Naive thymus-derived CD8-positive, alpha-beta T cell (primary cell): ENCODE data around the gene RAB5A. TPM values are rescaled to one million over a fixed set of nuclear protein-coding genes. Genes with fewer than 3 reads are reported as not detected.

ENCODE experiments used
- ATAC-seq, 2 donors: fragments of 150-1000 bp; cut with Tn5 transposase in 1 of 2; sonication (Bioruptor Pico), chemical (Tn5 transposase) in 1 of 2; 1 replicate in 1 of 2; 2 replicates in 1 of 2; pipeline ENCODE4 v1.10.0; 2021; ENCODE audit warnings: mild to moderate bottlenecking in 2 of 2, moderate library complexity in 2 of 2
- POLR2A ChIA-PET: fragments of 350-600 bp; sonication (Branson Sonifier 250); formaldehyde crosslinking; loops from one replicate; lab custom pipeline; 2021; ENCODE audit warnings: antibody characterized with exemption; lab: Charles Lee
- DNase-seq, 10 donors: peaks; one replicate each; pipeline versions ENCODE4 v3.0.0 to v3.0.0-alpha.2; 2020 to 2022
- H3K27ac Mint-ChIP-seq, 10 donors: one replicate each; pipeline ENCODE4 v1.8.0; 2020 to 2022; ENCODE audit warnings: mild to moderate bottlenecking in 10 of 10, mixed read lengths in 10 of 10, moderate library complexity in 4 of 10, inconsistent platforms in 1 of 10
- H3K27me3 Mint-ChIP-seq, 5 donors: one replicate each; pipeline ENCODE4 v1.8.0; 2021 to 2022; ENCODE audit warnings: mixed read lengths in 5 of 5
- H3K36me3 Mint-ChIP-seq, 3 donors: one replicate each; pipeline ENCODE4 v1.8.0; 2020 to 2022; ENCODE audit warnings: mixed read lengths in 3 of 3, mild to moderate bottlenecking in 2 of 3, inconsistent platforms in 1 of 3
- H3K4me1 Mint-ChIP-seq, 4 donors: one replicate each; pipeline ENCODE4 v1.8.0; 2021 to 2022; ENCODE audit warnings: mixed read lengths in 4 of 4
- H3K4me3 Mint-ChIP-seq, 10 donors: one replicate each; pipeline ENCODE4 v1.8.0; 2020 to 2022; ENCODE audit warnings: mild to moderate bottlenecking in 10 of 10, mixed read lengths in 10 of 10, moderate library complexity in 6 of 10, inconsistent platforms in 1 of 10
- H3K9me3 Mint-ChIP-seq, 9 donors: one replicate each; pipeline ENCODE4 v1.8.0; 2020 to 2022; ENCODE audit warnings: mixed read lengths in 9 of 9, mild to moderate bottlenecking in 3 of 9, inconsistent platforms in 1 of 9, moderate library complexity in 1 of 9
- polyA plus RNA-seq, 3 donors: library from polyadenylated mRNA; unstranded; fragments of 300-500 nt; fragmentation: Illumina TruSeq; gene quantifications; one replicate each; pipeline ENCODE4 v1.2.3, GENCODE V29; 2021
- total RNA-seq, 8 experiments: library from RNA in 2 of 8; stranded (reverse) in 2 of 8; gene quantifications; one replicate each; pipeline ENCODE4 v1.2.3 and lab custom pipeline; 2021 to 2026

The RAB5A gene
- total and polyA plus RNA-seq, 5 experiments from 2014 or later = 23.9 to 79.4 (median 31.2) TPM

DNA sequence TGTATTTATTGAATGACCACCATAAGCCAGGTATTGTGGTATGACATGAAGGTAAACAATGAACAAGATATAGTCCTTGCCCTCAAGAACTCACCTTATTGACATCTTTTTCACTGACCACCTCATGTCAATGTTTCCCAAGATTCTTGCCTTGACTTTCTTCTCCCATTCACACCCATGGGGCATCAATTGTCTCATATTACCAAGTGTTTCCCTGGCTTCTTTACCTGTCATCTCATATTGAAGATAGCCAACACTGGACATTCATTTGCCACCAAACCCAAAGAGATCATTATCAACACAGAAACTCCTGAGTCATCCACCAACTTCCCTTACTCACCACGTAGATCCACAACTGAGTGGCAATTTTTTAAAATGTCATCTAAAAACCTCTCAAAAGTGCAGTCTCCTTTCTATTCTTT lies 15.1 kb upstream of the RAB5A start:
- ATAC-seq = no peak
- POLR2A ChIA-PET = no interaction called here
- H3K27ac Mint-ChIP-seq = peak overlapping the region in 1 of 10 donors; percentile 1

DNA sequence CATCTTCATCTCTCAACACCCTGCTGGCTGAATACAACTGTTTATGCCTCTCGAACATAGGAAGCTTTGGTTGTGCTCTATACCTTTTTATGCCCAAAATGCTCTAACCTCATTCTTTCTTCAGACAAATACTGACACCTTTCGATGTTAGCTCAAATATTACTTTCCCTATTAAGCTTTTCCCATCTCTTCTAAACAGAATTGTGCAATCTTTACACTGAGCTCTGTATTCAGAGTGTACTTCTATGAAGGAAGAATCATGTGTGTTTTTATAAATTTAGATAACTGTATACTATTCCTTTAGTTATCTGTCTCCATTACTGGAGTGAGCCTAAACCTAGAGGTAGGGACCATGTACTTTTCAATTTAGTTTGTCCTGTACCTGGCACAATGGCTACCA lies 14.5 kb upstream of the RAB5A start:
- H3K27me3 Mint-ChIP-seq = peaks cover 8 to 27% (median 14%) of the 10 kb centered on the region in 5 donors
- POLR2A ChIA-PET = no interaction called here
- H3K27ac Mint-ChIP-seq = no peak overlapping the region
- H3K9me3 Mint-ChIP-seq = no peaks in the 10 kb centered on the region
- DNase-seq (no peak), ATAC-seq (no peak)
- peaks cover 0 to 10% (median 5%) of the 10 kb centered on the region in 4 donors for H3K4me1 Mint-ChIP-seq
- H3K36me3 Mint-ChIP-seq = no peaks in the 10 kb centered on the region
- H3K4me3 Mint-ChIP-seq = no peak overlapping the region

More for the DNA sequence above, 15.1 kb upstream of the RAB5A start:
- peaks cover 0 to 10% (median 6%) of the 10 kb centered on the region in 4 donors for H3K4me1 Mint-ChIP-seq
- no peak overlapping the region for H3K4me3 Mint-ChIP-seq
- DNase-seq = no peak
- H3K36me3 Mint-ChIP-seq = no peaks in the 10 kb centered on the region
- peaks cover 13 to 28% (median 14%) of the 10 kb centered on the region in 5 donors for H3K27me3 Mint-ChIP-seq
- H3K9me3 Mint-ChIP-seq = peaks cover 0 to 2% (median 0%) of the 10 kb centered on the region in 9 donors

DNA sequence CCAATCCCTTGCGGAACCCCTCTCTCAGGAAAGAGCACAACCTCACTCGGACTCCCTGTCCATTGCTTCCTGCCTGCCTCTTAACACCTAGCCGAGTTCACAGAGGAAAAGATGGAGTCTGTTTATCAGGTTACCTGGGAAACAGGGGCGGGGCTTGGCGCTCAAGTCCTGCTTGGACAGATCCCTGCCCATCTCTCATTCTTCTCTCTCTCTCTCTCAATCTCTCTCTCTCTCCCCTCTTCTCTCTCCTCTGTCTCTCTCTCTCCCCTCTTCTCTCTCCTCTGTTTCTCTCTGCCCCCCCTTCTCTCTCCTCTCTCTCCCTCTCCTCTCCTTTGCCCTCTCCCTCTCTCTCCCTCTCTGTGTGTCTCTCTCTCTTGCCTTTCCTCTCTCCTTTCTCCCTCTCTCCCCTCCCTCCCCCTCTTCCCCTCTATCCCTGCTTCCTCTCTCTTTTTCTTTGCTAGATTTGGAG lies 12.8 kb upstream of the RAB5A start, which contains the start of gene EFHB:
TSS of gene EFHB (minus strand) at position 120 of the 469 bp plus-strand sequence. CDS start 199 bp downstream, outside the sequence.
- POLR2A ChIA-PET = no interaction called here
- ATAC-seq = no peak
- Mint-ChIP-seq H3K27ac (peak within 1 kb of the TSS in 1 of 10 donors; percentile 6), H3K4me3 (no peak within 1 kb of the TSS), H3K27me3 (peaks cover 8 to 33% (median 15%) of the 10 kb centered on the region in 5 donors), H3K36me3 (no peaks in the 10 kb centered on the region), H3K9me3 (no peaks in the 10 kb centered on the region), H3K4me1 (peaks cover 0 to 10% (median 5%) of the 10 kb centered on the region in 4 donors)
- DNase-seq = no peak

DNA sequence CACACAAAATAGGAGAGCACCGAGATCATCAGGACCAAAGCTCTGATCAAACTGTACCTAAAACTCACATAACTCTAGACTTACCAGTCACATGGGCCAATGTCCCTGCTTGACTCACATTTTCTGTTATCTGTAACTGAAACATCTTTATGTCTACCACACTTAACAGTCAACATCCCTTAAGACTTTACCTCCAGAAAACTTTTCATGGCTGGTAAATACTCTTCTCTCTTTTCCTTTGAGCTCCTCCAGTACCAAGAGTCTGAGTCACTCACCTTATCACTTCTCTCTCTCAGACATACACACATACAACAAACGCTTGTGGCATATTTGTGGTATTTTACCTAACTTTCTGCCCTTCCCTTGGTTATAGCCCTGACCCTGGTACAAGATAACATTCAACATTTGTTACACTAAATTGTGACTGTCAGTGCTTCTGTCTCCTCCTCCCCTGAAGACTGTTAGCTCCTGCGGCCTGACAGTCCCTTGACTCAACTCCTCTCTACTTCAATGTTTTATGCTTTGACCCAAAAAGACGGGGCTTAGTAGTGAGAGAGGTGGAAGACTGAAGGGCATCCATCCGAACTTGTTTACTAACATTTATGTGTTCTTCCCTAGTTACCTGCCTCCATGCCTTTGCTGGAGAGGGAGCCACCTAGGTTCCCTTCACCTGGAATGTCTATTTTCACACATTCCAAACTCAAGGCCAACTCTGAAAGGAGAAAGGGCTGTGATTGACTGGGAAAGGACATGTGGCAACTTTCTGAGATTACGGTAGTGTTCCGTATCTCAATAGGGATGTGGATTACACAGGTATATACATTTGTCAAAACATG lies 9.2 kb upstream of the RAB5A start:
- POLR2A ChIA-PET = no interaction called here
- DNase-seq (no peak), ATAC-seq (no peak)
- H3K4me3 Mint-ChIP-seq = no peak overlapping the region
- no peaks in the 10 kb centered on the region for H3K9me3 Mint-ChIP-seq
- peaks cover 0 to 8% (median 2%) of the 10 kb centered on the region in 4 donors for H3K4me1 Mint-ChIP-seq
- no peaks in the 10 kb centered on the region for H3K36me3 Mint-ChIP-seq
- peaks cover 2 to 36% (median 16%) of the 10 kb centered on the region in 5 donors for H3K27me3 Mint-ChIP-seq
- H3K27ac Mint-ChIP-seq = peak overlapping the region in 1 of 10 donors; percentile 12

DNA sequence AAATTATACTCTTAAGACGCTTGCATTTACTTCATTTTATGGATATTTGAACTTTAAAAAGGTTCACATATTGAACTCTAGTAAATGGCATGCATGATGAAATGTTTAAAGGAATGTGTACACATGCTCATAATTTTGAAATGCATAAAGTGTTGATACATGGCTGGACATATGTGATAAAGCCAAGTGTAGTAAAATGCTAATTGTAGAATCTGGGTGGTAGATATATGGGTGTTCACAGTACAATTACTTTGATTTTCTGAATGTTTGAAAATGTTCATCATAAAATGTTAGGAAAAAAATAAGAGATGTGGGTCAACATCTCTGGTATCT lies 8.6 kb upstream of the RAB5A start:
- Mint-ChIP-seq H3K27ac (no peak overlapping the region), H3K9me3 (no peaks in the 10 kb centered on the region), H3K4me3 (no peak overlapping the region), H3K36me3 (no peaks in the 10 kb centered on the region), H3K27me3 (peaks cover 2 to 31% (median 14%) of the 10 kb centered on the region in 5 donors), H3K4me1 (peaks cover 0 to 8% (median 2%) of the 10 kb centered on the region in 4 donors)
- no peak for DNase-seq
- POLR2A ChIA-PET = no interaction called here
- no peak for ATAC-seq

DNA sequence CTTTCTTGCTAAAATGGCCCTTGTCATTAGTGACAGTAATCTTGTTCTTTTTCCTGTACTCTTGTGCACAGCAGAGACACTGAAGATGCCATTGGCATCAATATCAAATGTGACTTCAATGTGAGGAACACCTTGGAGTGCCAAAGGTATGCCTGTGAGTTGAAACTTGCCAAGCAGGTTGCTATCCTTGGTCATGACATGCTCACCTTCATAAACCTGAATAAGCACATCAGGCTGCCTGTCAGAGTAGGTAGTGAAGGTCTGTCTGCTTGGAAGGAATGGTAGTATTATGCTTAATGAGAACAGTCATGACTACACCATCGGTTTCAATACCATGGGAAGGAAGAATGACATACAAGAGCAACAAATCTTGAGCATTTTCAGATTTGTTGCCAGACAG lies 6.3 kb upstream of the RAB5A start:
- ATAC-seq = no peak
- Mint-ChIP-seq H3K36me3 (no peaks in the 10 kb centered on the region), H3K27me3 (peaks cover 0 to 20% (median 5%) of the 10 kb centered on the region in 5 donors), H3K27ac (no peak overlapping the region), H3K4me3 (no peak overlapping the region), H3K9me3 (no peaks in the 10 kb centered on the region), H3K4me1 (peaks cover 0 to 7% (median 2%) of the 10 kb centered on the region in 4 donors)
- DNase-seq = no peak
- POLR2A ChIA-PET = no interaction called here

DNA sequence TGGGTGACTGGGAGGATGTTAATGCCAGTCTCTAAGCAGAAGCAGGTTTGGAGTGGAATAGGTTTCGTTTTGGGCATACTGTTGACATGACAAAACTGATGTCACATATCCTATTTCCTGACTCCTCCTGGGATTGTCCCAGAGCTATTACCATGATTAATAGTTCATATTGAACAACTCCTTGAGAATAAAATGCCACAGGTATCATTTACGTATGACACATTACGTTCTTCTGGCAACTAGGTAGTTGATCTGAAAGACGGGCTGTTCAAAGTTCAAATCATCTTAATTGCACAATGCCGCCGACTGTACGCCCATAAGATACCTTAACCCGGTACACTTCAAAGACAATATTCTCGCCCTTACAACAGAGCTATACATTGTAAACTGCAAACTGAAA lies 1.4 kb upstream of the RAB5A start:
- DNase-seq (no peak), ATAC-seq (no peak)
- Mint-ChIP-seq H3K9me3 (no peaks in the 10 kb centered on the region), H3K27ac (peak overlapping the region in 9 of 10 donors; percentile 70 to 100 (median 99)), H3K4me3 (peak overlapping the region; percentile 56 to 100 (median 98)), H3K27me3 (peaks cover 0 to under 1% (median 0%) of the 10 kb centered on the region in 5 donors), H3K36me3 (peaks cover 0 to 1% (median 0%) of the 10 kb centered on the region in 3 donors), H3K4me1 (peaks cover 11 to 42% (median 36%) of the 10 kb centered on the region in 4 donors)
- POLR2A ChIA-PET = interaction anchor here (0.6 to 4.3 kb wide), 3 partner anchors 96 to 124 kb away, joined by 3 to 28 read pairs (median 4); partner anchors contain the start of gene KAT2B

DNA sequence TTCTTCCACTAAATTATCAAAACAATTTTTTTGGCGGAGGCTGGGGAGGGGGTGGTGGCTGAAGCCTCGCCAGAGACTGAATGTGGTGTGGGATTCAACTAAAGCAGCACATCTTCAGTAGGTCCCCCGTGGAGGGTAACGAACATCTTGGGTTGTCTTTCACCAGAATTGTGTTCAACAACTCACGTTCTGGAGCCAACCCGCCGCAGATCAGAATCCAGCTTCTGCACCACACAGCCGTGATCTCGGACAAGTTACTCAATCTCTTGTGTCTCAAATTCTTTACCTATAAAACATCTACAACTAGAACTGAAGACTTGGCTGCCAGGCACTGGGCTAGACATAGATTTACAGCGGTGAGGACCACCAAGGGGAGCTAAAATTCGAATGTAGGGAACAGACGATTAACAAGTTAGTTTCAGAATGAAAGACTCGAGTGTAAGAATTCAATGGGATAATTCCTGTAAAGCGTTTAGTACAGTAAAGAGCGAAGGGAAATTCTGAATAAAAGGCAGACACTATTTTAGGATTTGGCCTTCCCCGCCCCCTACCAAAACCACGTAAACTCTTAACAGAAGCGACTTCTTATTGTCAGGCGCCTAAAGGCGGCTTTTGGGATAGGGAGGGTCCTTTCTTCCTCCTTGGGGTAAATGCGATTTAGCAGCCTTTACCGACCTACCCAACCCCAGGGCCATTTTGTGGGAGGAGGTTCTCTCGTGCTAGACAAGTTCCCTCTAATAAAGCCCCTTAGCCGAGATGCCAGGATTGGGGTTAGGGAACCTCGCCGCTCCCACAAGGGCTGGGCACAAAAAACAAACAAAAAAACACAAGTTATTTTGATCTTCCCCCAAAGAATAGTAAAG lies 697 bp upstream of the RAB5A start:
- H3K4me3 Mint-ChIP-seq = peak overlapping the region; percentile 95 to 100 (median 99)
- peaks cover 0 to 8% (median 5%) of the 10 kb centered on the region in 3 donors for H3K36me3 Mint-ChIP-seq
- POLR2A ChIA-PET = interaction anchor here (0.6 to 4.3 kb wide), 5 partner anchors 92 to 240 kb away, joined by 3 to 28 read pairs (median 4); partner anchors contain the start of genes KAT2B and SGO1
- H3K4me1 Mint-ChIP-seq = peaks cover 14 to 49% (median 41%) of the 10 kb centered on the region in 4 donors
- DNase-seq = peak in 2 of 10 donors; percentile 2 to 14
- H3K27me3 Mint-ChIP-seq = no peaks in the 10 kb centered on the region
- peak overlapping the region; percentile 98 to 100 (median 99) for H3K27ac Mint-ChIP-seq
- H3K9me3 Mint-ChIP-seq = no peaks in the 10 kb centered on the region
- ATAC-seq = peak; percentile 0 to 10

DNA sequence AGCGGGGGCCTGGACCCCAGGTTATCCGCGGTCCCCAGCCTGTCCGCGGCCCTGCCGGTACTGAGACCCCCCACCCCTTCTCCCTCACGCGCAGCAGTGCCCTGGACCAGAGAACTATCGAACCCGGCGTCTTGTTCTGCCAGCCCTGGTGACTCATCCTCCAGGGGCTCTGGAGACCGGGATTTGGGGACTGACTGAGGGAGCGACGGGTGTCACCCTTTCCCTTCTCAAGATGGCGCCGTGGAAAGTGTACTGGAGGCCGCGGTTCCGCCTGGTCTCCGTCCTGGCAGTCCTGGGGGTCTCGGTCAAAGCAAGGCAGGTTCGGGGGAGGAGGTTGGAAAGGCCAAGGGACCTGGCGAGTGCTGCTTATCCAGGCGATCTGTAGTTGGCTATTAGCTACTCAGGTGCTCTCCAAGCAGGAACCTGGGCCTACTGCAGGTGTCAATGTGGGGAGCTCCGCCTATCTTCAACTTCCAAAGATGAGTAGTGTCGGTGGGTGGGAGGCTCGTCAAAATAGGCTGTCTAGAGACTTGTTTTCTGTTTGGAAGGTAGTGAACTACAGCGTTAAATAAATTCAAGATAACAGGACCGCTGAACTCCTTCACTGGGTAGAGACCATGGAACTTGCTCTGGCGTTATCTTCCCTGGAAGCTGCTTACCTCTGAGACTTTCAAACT lies 790 bp downstream of the RAB5A start:
- POLR2A ChIA-PET = interaction anchor here (0.6 to 4.3 kb wide), 8 partner anchors 9 to 239 kb away, joined by 4 to 28 read pairs (median 4); partner anchors contain the start of genes KAT2B and SGO1
- ATAC-seq (peak; percentile 37 to 43), DNase-seq (peak in 9 of 10 donors; percentile 20 to 74 (median 60))
- no peaks in the 10 kb centered on the region for H3K9me3 Mint-ChIP-seq
- H3K27me3 Mint-ChIP-seq = no peaks in the 10 kb centered on the region
- peaks cover 18 to 61% (median 52%) of the 10 kb centered on the region in 4 donors for H3K4me1 Mint-ChIP-seq
- H3K4me3 Mint-ChIP-seq = peak overlapping the region; percentile 95 to 100 (median 99)
- peaks cover 0 to 19% (median 5%) of the 10 kb centered on the region in 3 donors for H3K36me3 Mint-ChIP-seq
- peak overlapping the region; percentile 98 to 100 (median 99) for H3K27ac Mint-ChIP-seq

DNA sequence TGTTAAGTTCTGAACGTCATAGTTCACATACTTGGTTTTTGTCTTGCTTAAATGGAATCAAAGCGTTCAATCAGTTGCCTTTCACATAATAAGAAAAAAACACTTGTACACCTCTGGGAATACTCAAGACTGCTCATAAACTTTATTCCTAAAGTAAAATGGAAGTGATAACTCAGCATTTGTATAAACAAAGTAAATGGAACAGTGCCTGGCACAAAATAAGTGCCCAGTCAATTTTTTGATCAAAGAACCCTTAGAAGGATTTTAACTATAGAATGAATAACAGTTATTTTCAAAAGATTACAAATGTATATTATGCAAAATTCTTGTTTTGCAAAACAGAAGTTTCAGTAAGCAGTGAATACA lies 1.3 kb downstream of the RAB5A start:
- Mint-ChIP-seq H3K27ac (peak overlapping the region; percentile 98 to 100 (median 99)), H3K27me3 (no peaks in the 10 kb centered on the region), H3K36me3 (peaks cover 0 to 23% (median 5%) of the 10 kb centered on the region in 3 donors), H3K4me3 (peak overlapping the region; percentile 95 to 100 (median 99)), H3K9me3 (no peaks in the 10 kb centered on the region), H3K4me1 (peaks cover 18 to 66% (median 53%) of the 10 kb centered on the region in 4 donors)
- POLR2A ChIA-PET = interaction anchor here (1.0 to 4.3 kb wide), 6 partner anchors 9 to 238 kb away, joined by 4 to 28 read pairs (median 5); partner anchors contain the start of genes KAT2B and SGO1
- no peak for ATAC-seq
- no peak for DNase-seq

DNA sequence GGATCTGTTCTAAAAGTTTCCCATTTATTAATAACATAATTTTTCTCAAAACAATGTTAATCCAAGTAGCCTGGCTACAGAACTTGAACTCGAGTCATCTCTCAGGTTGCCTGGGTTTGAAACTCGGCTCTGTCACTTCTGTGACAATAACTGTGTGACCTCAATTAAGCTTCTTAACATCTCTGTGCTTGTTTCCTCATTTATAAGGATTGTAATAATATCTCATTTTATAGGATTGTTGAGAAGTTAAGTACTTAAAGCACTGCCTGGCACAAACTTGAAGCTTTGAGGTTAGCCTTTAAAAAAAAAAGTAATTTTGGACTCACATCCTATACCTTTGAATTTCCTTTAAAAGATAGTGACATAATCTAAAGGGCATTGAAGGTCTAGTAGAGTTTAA lies 3.4 kb downstream of the RAB5A start:
- Mint-ChIP-seq H3K4me1 (peaks cover 18 to 83% (median 67%) of the 10 kb centered on the region in 4 donors), H3K4me3 (peak overlapping the region in 1 of 10 donors; percentile 22), H3K27ac (no peak overlapping the region), H3K27me3 (no peaks in the 10 kb centered on the region), H3K9me3 (no peaks in the 10 kb centered on the region), H3K36me3 (peaks cover 0 to 43% (median 14%) of the 10 kb centered on the region in 3 donors)
- POLR2A ChIA-PET = no interaction called here
- DNase-seq (no peak), ATAC-seq (no peak)
